Right atrium auricular region (tissue), 2 donors: ENCODE data around the gene HTR2B. TPM values are rescaled to one million over a fixed set of nuclear protein-coding genes. Genes with fewer than 3 reads are reported as not detected.
"Not testable (repeated sequence)": the region's sequence is repeated elsewhere in the genome, so short reads cannot be mapped to it uniquely, and the experiment has no call there.

Experiments used
- DNase-seq: peaks from one replicate; pipeline ENCODE4 v3.0.0-alpha.2; 2019; ENCODE audit warnings: low spot score
- H3K27ac ChIP-seq, 2 donors: fragments of 200-600 bp; sonication (generic); 1 replicate in 1 of 2; 2 replicates in 1 of 2; pipeline ENCODE4 v1.5.1; 2016 to 2019
- H3K27me3 ChIP-seq, 2 donors: fragments of 200-600 bp; sonication (generic); one replicate each; pipeline versions ENCODE4 v1.5.1 to v1.6.0; 2017 to 2019
- H3K36me3 ChIP-seq: fragments of 200-600 bp; sonication (generic); one replicate; pipeline ENCODE4 v1.5.1; 2016
- H3K4me1 ChIP-seq, 2 donors: fragments of 200-600 bp; sonication (generic); one replicate each; pipeline versions ENCODE4 v1.5.1 to v1.6.0; 2017 to 2019
- H3K4me3 ChIP-seq, 2 donors: fragments of 200-600 bp; sonication (generic); 1 replicate in 1 of 2; 2 replicates in 1 of 2; pipeline ENCODE4 v1.5.1; 2017 to 2019; ENCODE audit warnings: mild to moderate bottlenecking in 1 of 2, moderate library complexity in 1 of 2
- H3K9me3 ChIP-seq, 2 donors: fragments of 200-600 bp; sonication (generic); one replicate each; pipeline ENCODE4 v1.5.1; 2019
- CTCF ChIP-seq, 2 donors: fragments of 200-600 bp; sonication (generic); IDR thresholded peaks; one replicate each; pipeline ENCODE4 v1.5.1; 2019; ENCODE audit warnings: antibody characterized with exemption in 2 of 2
- total RNA-seq, 2 donors: library from RNA; depleted of rRNA; stranded (reverse); fragments of >200 nt; gene quantifications; one replicate each; pipeline ENCODE4 v1.1.0, GENCODE V29; 2016

The HTR2B gene
- total RNA-seq, 2 donors from 2014 or later: 2.8 to 7.3 TPM

GRCh38 chr2:231144896-231145295 is 20.1 kb upstream of the HTR2B start:
- Histone ChIP-seq H3K27me3 (no peaks in the 10 kb centered on the region), H3K9me3 (no peaks in the 10 kb centered on the region), H3K4me3 (no peak overlapping the region), H3K4me1 (no peaks in the 10 kb centered on the region), H3K27ac (no peak overlapping the region), H3K36me3 (peaks cover 33% of the 10 kb centered on the region)
- TF ChIP-seq CTCF (IDR thresholded peaks at IDR 0.05): no peak
- DNase-seq: no peak

- not testable (repeated sequence) for H3K36me3 ChIP-seq, H3K27me3 ChIP-seq, DNase-seq, H3K9me3 ChIP-seq, H3K4me3 ChIP-seq, H3K4me1 ChIP-seq, H3K27ac ChIP-seq
Measured at GRCh38 chr2:231140808-231141207, 16.0 kb upstream of the HTR2B start.

- H3K9me3 ChIP-seq: no peaks in the 10 kb centered on the region
- DNase-seq: no peak
- no peaks in the 10 kb centered on the region for H3K36me3 ChIP-seq
- no peak overlapping the region for H3K27ac ChIP-seq
- no peaks in the 10 kb centered on the region for H3K4me1 ChIP-seq
- no peaks in the 10 kb centered on the region for H3K27me3 ChIP-seq
- no peak overlapping the region for H3K4me3 ChIP-seq
- no peak for TF ChIP-seq CTCF (IDR thresholded peaks at IDR 0.05)
Measured at GRCh38 chr2:231139796-231140195, 15.0 kb upstream of the HTR2B start.

- Histone ChIP-seq H3K4me1 (no peaks in the 10 kb centered on the region), H3K27me3 (no peaks in the 10 kb centered on the region), H3K4me3 (no peak overlapping the region), H3K9me3 (no peaks in the 10 kb centered on the region), H3K27ac (no peak overlapping the region), H3K36me3 (no peaks in the 10 kb centered on the region)
- no peak for DNase-seq
- TF ChIP-seq CTCF (IDR thresholded peaks at IDR 0.05): no peak
Measured at GRCh38 chr2:231138699-231139098, 13.9 kb upstream of the HTR2B start.

- H3K4me1 ChIP-seq: peaks cover 0 to 7% of the 10 kb centered on the region in 2 donors
Measured at GRCh38 chr2:231134910-231135655, 10.2 kb upstream of the HTR2B start.

More at GRCh38 chr2:231134910-231135655, 10.2 kb upstream of the HTR2B start:
- no peak for DNase-seq
- H3K27me3 ChIP-seq: no peaks in the 10 kb centered on the region
- H3K9me3 ChIP-seq: no peaks in the 10 kb centered on the region
- no peak for TF ChIP-seq CTCF (IDR thresholded peaks at IDR 0.05)
- no peak overlapping the region for H3K27ac ChIP-seq
- no peak overlapping the region for H3K4me3 ChIP-seq
- H3K36me3 ChIP-seq: no peaks in the 10 kb centered on the region
